Thoracic aorta endothelial cell (primary cell): ENCODE measurements around the gene CERKL. TPM values are rescaled to one million over a fixed set of nuclear protein-coding genes. Genes with fewer than 3 reads are reported as not detected.

Experiments used
- total RNA-seq: library from RNA; depleted of rRNA; stranded (reverse); fragments of >200 nt; gene quantifications from 2 replicates; pipeline ENCODE4 v1.2.3, GENCODE V29; 2012

CERKL gene, protein sequence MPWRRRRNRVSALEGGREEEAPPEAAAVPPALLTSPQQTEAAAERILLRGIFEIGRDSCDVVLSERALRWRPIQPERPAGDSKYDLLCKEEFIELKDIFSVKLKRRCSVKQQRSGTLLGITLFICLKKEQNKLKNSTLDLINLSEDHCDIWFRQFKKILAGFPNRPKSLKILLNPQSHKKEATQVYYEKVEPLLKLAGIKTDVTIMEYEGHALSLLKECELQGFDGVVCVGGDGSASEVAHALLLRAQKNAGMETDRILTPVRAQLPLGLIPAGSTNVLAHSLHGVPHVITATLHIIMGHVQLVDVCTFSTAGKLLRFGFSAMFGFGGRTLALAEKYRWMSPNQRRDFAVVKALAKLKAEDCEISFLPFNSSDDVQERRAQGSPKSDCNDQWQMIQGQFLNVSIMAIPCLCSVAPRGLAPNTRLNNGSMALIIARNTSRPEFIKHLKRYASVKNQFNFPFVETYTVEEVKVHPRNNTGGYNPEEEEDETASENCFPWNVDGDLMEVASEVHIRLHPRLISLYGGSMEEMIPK
- not detected in 2 replicates for total RNA-seq

DNA sequence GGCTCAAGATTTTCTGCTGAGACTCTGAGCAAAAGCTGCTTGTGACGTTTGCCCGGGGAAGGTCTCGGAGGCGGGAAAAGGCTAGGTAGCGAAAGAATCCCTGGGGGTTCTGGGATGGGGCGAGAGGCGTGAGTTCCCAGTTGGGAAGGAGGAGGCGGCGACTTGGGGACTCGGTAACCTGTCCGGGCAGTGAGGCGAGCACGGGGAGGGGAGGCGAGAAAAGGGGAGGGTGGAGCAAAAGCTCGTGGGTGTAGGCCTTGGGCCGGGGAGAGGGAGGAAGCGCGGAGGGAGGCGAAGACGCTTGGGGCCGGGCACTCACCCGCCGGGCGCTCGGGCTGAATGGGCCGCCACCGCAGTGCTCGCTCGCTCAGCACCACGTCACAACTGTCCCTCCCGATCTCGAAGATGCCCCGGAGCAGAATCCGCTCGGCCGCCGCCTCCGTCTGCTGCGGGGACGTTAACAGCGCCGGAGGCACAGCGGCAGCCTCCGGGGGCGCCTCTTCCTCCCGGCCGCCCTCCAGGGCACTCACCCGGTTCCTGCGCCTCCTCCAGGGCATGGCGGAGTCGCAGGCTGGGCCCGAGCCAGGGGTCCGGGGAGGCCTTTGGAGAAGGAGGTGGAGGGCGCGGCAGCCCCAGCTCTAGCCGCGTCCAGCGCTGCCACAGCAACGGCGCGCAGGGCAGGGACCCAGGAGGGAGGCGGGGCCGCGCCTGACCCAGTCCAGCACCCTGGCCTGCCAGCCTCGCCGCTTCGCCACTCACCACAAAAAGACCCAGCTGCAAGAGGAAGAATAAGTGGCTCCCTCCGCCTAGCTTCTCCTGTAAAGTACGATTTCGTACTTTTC is at the start of gene CERKL:
Gene CERKL (minus strand): TSS at position 656 of the 842 bp plus-strand sequence. CDS start 99 bp downstream, at position 557.

DNA sequence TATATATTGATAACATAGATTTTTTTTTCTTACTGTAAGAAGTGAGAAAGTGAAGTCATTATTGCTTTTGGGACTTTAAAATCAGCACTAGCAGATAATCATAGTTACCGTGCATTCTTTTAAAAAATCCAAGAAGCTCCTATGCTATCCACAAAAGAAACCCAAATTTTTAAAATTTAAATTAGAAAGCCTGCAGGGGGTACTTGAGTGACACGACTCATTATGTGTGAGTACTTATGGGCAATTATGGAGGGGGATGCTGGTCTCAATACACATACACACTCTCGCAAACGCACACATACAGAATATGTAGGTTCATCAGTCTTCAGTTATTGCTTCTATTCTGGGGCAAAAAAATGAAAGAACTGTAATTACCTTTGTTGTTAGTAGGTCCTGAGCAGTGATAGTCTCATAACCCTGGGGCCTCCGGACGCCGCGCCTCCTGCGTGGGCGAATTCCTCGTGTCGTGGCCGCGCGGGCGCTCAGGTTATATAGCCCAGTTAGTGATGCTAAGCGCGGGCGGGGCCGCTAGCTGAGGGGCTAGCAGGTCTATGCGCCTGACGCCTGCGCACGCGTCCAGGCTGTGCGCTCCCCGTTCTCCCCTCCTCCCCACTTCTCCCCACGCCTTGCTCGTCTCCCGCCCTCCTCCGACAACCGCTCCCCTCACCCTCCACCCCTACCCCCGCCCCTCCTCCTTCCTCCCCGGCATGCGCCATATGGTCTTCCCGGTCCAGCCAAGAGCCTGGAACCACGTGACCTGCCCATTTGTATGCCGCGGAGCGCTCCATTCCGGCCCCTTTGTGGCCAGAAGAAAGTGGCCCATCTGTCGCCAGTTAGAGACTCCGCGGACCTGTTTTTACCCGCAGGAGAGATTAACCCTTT is 23.4 kb upstream of the CERKL start, which contains the start of gene NEUROD1:
Gene NEUROD1 (minus strand): TSS at position 463 of the 882 bp plus-strand sequence. CDS start 1,657 bp downstream, outside the sequence.

Other genes with a start within 250 kb of the CERKL start
- gene ITGA4, start 199.7 kb downstream of the CERKL start, total RNA-seq = 3.7 and 4.0 TPM in 2 replicates
- not detected in 2 replicates for gene NEUROD1, start 23.4 kb upstream of the CERKL start, total RNA-seq
- 314 and 356 TPM in 2 replicates for gene ITPRID2, start 234.6 kb upstream of the CERKL start, total RNA-seq